ENCODE data around the gene SUSD6.
A peak's percentile ranks its signal among the peaks of the same experiment; 100 is the strongest.
"Not testable (repeated sequence)": the region's sequence is repeated elsewhere in the genome, so short reads cannot be mapped to it uniquely, and the experiment has no call there.

SUSD6 gene

DNA sequence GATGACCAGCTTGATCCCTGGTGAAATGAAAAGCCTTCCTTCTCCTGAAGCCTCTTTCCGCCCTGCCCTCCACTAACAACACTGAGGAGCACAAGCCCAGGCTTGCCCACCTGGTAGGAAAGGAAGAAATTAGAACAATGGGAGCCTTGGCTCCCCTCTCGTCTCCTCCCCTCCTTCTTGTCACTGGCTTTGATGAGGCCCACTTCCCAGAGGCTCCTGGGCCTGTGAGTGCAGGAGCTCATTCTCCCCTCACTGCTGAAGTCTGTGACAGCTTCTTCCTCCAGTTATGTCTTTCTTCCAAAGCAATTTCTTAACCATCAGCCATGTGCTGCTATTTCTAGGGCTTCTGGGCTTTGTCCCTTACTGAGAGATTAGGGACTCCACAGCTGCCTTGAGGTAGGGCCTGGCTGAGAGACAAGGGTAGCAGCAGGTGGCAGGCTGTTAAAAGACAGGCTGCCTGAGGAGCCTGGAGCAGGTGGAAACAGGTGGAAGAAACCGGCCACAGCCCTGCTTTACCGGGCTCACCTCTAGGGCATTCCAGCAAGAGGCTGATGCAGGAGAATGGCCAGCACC is 101.9 kb downstream of the SUSD6 start:
- no peaks in the 10 kb centered on the region for H3K9me3 Mint-ChIP-seq
- peaks cover 4% of the 10 kb centered on the region for H3K36me3 Mint-ChIP-seq (ENCODE audit: low read depth)
- H3K27ac Mint-ChIP-seq: peak overlapping the region; percentile 98
- H3K4me1 Mint-ChIP-seq: peaks cover 77% of the 10 kb centered on the region
- no peak for DNase-seq
- peaks cover 3% of the 10 kb centered on the region for H3K27me3 Mint-ChIP-seq (ENCODE audit: low read depth, poor library complexity)
- TF ChIP-seq, protein P1, sequence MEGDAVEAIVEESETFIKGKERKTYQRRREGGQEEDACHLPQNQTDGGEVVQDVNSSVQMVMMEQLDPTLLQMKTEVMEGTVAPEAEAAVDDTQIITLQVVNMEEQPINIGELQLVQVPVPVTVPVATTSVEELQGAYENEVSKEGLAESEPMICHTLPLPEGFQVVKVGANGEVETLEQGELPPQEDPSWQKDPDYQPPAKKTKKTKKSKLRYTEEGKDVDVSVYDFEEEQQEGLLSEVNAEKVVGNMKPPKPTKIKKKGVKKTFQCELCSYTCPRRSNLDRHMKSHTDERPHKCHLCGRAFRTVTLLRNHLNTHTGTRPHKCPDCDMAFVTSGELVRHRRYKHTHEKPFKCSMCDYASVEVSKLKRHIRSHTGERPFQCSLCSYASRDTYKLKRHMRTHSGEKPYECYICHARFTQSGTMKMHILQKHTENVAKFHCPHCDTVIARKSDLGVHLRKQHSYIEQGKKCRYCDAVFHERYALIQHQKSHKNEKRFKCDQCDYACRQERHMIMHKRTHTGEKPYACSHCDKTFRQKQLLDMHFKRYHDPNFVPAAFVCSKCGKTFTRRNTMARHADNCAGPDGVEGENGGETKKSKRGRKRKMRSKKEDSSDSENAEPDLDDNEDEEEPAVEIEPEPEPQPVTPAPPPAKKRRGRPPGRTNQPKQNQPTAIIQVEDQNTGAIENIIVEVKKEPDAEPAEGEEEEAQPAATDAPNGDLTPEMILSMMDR (IDR thresholded peaks at IDR 0.05): no peak
- H3K4me3 Mint-ChIP-seq: peak overlapping the region; percentile 38

DNA sequence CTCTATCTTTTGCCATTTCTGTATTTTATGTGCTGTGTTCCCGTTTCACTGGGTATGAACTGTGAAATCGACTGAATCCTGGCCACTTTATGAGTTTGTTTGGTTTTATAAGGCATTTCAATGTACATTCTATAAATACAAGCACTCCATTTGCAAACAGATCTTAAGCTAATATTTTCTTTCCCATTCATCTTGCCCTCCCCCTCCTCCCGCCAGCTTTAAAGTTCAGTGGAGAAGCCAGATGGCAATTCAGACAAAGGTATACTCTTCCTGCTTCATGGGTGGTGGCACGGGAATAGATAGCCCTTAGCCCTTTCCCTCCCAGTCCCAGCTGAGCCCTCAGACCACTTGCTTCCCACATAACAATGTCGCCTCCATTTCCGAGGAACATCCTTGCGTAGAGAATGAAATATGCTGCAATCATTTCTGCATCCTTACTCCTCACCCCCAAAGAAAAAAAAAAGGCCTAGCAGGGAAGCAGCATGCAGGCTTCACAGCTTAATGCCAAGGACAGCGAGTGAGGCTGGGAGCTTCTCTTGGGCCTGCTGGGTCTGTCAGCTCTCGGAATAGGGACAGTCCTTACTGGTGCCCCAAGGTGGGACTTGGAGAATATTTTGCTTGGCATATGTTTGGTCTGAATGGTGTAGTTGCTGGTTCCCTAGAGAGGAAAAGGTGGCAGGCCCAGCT is 102.7 kb downstream of the SUSD6 start:
- H3K9me3 Mint-ChIP-seq: no peaks in the 10 kb centered on the region
- H3K27ac Mint-ChIP-seq: peak overlapping the region; percentile 81
- H3K36me3 Mint-ChIP-seq (ENCODE audit: low read depth): peaks cover 4% of the 10 kb centered on the region
- peaks cover 3% of the 10 kb centered on the region for H3K27me3 Mint-ChIP-seq (ENCODE audit: low read depth, poor library complexity)
- peaks cover 75% of the 10 kb centered on the region for H3K4me1 Mint-ChIP-seq
- peak overlapping the region; percentile 5 for H3K4me3 Mint-ChIP-seq
- TF ChIP-seq, protein P1 (IDR thresholded peaks at IDR 0.05): no peak
- no peak for DNase-seq

DNA sequence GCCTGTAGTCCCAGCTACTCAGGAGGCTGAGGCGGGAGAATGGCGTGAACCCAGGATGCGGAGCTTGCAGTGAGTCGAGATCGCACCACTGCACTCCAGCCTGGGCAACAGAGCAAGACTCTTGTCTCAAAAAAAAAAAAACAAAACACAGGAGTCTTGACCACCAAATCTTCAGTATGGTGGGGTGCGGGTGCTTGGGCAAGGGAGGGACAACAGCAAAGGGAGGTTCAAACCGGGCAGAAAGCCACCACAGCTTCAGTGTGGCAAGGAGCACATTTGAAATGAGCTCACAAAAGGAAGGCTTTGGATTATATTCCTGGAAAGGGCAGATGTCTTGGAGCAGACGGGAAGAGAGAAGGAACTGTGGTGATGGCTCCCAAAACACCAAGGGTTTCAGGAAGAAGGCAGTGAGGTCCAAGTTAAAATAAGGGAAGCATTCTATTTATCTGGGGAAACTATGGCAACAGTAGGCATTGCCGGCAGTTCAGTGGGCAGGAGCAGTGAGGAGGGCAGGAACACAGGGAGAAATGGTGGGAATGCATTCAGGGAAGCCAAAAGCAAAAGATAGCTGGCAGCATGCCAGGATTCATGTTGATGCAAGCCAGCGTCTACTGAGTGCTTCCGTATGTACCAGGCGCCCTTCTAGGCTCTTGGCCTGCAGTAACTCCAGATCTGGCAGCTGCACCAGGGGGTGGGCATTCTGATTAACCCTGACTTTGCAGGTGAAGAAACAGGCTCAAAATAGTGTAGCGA is 104.5 kb downstream of the SUSD6 start:
- peaks cover 4% of the 10 kb centered on the region for H3K36me3 Mint-ChIP-seq (ENCODE audit: low read depth)
- peaks cover 72% of the 10 kb centered on the region for H3K4me1 Mint-ChIP-seq
- TF ChIP-seq, protein P1 (IDR thresholded peaks at IDR 0.05): no peak
- H3K4me3 Mint-ChIP-seq: no peak overlapping the region
- H3K9me3 Mint-ChIP-seq: no peaks in the 10 kb centered on the region
- H3K27ac Mint-ChIP-seq: no peak overlapping the region
- no peak for DNase-seq
- peaks cover 7% of the 10 kb centered on the region for H3K27me3 Mint-ChIP-seq (ENCODE audit: low read depth, poor library complexity)

DNA sequence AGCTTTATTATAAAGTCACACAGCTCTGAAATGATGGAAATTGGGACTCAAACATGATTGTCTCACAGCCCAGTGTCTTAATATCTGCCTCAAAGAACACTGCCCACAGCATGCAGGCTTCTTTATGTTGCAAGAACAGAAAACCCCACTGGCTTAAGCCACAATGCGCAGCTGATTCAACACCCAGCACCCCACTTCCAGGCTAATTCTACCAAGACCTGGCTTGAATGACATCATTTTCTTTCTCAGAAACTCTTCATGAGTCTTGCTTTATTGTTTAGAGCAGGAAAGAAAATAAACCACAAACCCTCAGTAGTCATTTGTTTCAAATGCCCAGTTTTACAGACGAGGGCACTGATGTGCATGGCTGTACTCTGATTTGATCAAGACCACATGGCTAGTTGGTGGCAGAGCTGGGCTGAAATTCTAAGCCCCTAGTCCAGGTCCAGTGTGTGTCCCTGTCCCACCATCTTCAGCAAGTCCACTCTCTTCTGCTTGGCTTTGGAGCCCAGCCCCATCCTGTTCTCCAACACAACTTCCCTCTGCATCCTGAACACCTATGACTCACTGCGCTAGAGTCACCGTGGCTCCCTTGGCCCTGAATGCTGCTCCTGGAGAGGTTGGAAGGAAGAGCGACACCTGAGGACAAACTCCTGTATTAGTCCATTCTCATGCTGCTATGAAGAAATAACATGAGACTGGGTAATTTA is 105.2 kb downstream of the SUSD6 start:
- Mint-ChIP-seq H3K36me3 (ENCODE audit: low read depth) (peaks cover 4% of the 10 kb centered on the region), H3K4me1 (peaks cover 64% of the 10 kb centered on the region), H3K9me3 (no peaks in the 10 kb centered on the region), H3K27ac (peak overlapping the region; percentile 52), H3K27me3 (ENCODE audit: low read depth, poor library complexity) (peaks cover 7% of the 10 kb centered on the region), H3K4me3 (no peak overlapping the region)
- DNase-seq: no peak
- TF ChIP-seq, protein P1 (IDR thresholded peaks at IDR 0.05): no peak

DNA sequence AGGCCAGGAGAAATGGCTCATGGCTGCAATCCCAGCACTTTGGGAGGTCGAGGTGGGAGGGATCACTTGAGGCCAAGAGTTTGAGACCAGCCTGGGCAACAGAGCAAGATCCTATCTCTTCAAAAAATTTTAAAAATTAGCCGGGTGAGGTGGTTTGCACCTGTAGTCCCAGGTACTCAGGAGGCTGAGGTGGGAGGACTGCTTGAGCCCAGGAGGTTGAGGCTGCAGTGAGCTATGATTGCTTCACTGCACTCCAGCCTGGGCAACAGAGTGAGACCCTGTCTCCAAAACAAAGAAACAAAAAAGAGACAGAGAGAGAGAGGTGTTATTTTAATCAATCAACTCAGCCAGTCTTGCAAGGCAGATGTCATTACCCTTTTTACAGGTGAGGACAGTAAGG is 107.2 kb downstream of the SUSD6 start:
- H3K27ac Mint-ChIP-seq; H3K36me3 Mint-ChIP-seq (ENCODE audit: low read depth); DNase-seq; H3K27me3 Mint-ChIP-seq (ENCODE audit: low read depth, poor library complexity); H3K9me3 Mint-ChIP-seq; H3K4me3 Mint-ChIP-seq: not testable (repeated sequence)
- peaks cover 45% of the 10 kb centered on the region for H3K4me1 Mint-ChIP-seq

DNA sequence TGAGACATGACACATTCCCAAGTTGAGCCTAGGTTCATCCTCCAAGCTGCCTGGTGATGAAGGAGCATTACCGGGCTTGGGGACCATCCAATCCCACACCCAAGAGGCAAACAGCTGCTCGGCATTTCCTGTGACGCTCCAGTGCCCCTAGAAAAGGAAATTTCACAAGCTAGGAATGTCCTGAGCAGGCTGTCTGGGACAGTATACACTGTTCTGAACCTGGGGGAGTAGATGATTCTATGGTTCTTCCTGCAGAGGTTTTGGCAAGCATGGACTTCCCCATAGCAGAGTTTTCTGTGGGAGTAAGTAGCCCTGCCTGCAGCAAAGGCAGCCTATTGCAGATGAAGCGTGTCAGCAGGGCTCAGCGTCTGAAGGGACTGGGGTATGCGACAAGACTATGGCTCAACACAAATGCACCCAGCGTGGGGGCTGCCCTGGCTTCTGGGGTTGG is 108.1 kb downstream of the SUSD6 start:
- H3K4me3 Mint-ChIP-seq: peak overlapping the region; percentile 25
- DNase-seq: peak; percentile 19
- H3K36me3 Mint-ChIP-seq (ENCODE audit: low read depth): peaks cover 4% of the 10 kb centered on the region
- TF ChIP-seq, protein P1 (IDR thresholded peaks at IDR 0.05): no peak
- H3K4me1 Mint-ChIP-seq: peaks cover 36% of the 10 kb centered on the region
- H3K27ac Mint-ChIP-seq: no peak overlapping the region
- H3K27me3 Mint-ChIP-seq (ENCODE audit: low read depth, poor library complexity): peaks cover 9% of the 10 kb centered on the region
- H3K9me3 Mint-ChIP-seq: no peaks in the 10 kb centered on the region
